Measurements from ENCODE around the gene DVL1.

- TF ChIP-seq RAD21 (IDR thresholded peaks at IDR 0.05; ENCODE audit: low read depth) (no peak), TAF1 (IDR thresholded peaks at IDR 0.05; ENCODE audit: low read depth) (0 out of 2 replicates have a peak, but pooled peaks have one; percentile 12), NFIC (IDR thresholded peaks at IDR 0.05) (no peak), CREB1 (IDR thresholded peaks at IDR 0.05; ENCODE audit: low read depth) (no peak), ZBTB7A (IDR thresholded peaks at IDR 0.05; ENCODE audit: low read depth) (0 out of 2 replicates have a peak, but pooled peaks have one; percentile 45), TCF12 (IDR thresholded peaks at IDR 0.05; ENCODE audit: low read depth) (no peak; the same call in 1 of the 2 replicates), EP300 (IDR thresholded peaks at IDR 0.05; ENCODE audit: borderline replicate concordance) (no peak), FOXM1 (IDR thresholded peaks at IDR 0.05; ENCODE audit: borderline replicate concordance, low read depth) (no peak), CEBPB (IDR thresholded peaks at IDR 0.05) (no peak), REST (IDR thresholded peaks at IDR 0.05; ENCODE audit: low read depth) (no peak), EGR1 (IDR thresholded peaks at IDR 0.05) (no peak), YY1 (IDR thresholded peaks at IDR 0.05; ENCODE audit: low read depth) (no peak)
These were observed 39.7 kb downstream of the DVL1 start for GRCh38 chr1:1309251-1310108.

Measured in Ishikawa (cell line).